ENCODE measurements around the gene TEAD1. TPM values are rescaled to one million over a fixed set of nuclear protein-coding genes. Genes with fewer than 3 reads are reported as not detected.

Gene TEAD1
- polyA plus RNA-seq, 1 experiment, result 79.2 TPM

- H3K27me3 ChIP-seq (ENCODE audit: control insufficient read depth, insufficient read depth, low read length), result no peaks in the 10 kb centered on the region
- peaks cover 2% of the 10 kb centered on the region for H3K36me3 ChIP-seq (ENCODE audit: control insufficient read depth, insufficient read depth, low read length)
- no peak for DNase-seq (ENCODE audit: low read depth)
- ChIA-PET CTCF (no interaction called here), POLR2A (no interaction called here)
- TF ChIP-seq CTCF (IDR thresholded peaks at IDR 0.05; ENCODE audit: insufficient read depth, low read depth, low read length), result no peak
- H3K4me3 ChIP-seq (ENCODE audit: low read depth, low read length), result no peak overlapping the region
Measured at GRCh38 chr11:12748561-12748960, 74.3 kb downstream of the TEAD1 start.

- H3K4me3 ChIP-seq (ENCODE audit: low read depth, low read length), result no peak overlapping the region
- no peak for TF ChIP-seq CTCF (IDR thresholded peaks at IDR 0.05; ENCODE audit: insufficient read depth, low read depth, low read length)
- DNase-seq (ENCODE audit: low read depth), result no peak
- POLR2A ChIA-PET, result no interaction called here
- CTCF ChIA-PET, result no interaction called here
- H3K27me3 ChIP-seq (ENCODE audit: control insufficient read depth, insufficient read depth, low read length), result no peaks in the 10 kb centered on the region
- peaks cover 2% of the 10 kb centered on the region for H3K36me3 ChIP-seq (ENCODE audit: control insufficient read depth, insufficient read depth, low read length)
Measured at GRCh38 chr11:12749442-12749841, 75.2 kb downstream of the TEAD1 start.

- CTCF ChIA-PET, result no interaction called here
- no peaks in the 10 kb centered on the region for H3K27me3 ChIP-seq (ENCODE audit: control insufficient read depth, insufficient read depth, low read length)
- DNase-seq (ENCODE audit: low read depth), result no peak
- no peak overlapping the region for H3K4me3 ChIP-seq (ENCODE audit: low read depth, low read length)
- H3K36me3 ChIP-seq (ENCODE audit: control insufficient read depth, insufficient read depth, low read length), result peaks cover 2% of the 10 kb centered on the region; the same call in 1 of the 2 replicates
- POLR2A ChIA-PET, result no interaction called here
- TF ChIP-seq CTCF (IDR thresholded peaks at IDR 0.05; ENCODE audit: insufficient read depth, low read depth, low read length), result no peak
Measured at GRCh38 chr11:12750181-12750580, 76.0 kb downstream of the TEAD1 start.

- ChIA-PET CTCF (no interaction called here), POLR2A (no interaction called here)
- no peaks in the 10 kb centered on the region for H3K27me3 ChIP-seq (ENCODE audit: control insufficient read depth, insufficient read depth, low read length)
- peaks cover 2% of the 10 kb centered on the region; the same call in 1 of the 2 replicates for H3K36me3 ChIP-seq (ENCODE audit: control insufficient read depth, insufficient read depth, low read length)
- no peak for DNase-seq (ENCODE audit: low read depth)
- no peak overlapping the region for H3K4me3 ChIP-seq (ENCODE audit: low read depth, low read length)
- TF ChIP-seq CTCF (IDR thresholded peaks at IDR 0.05; ENCODE audit: insufficient read depth, low read depth, low read length), result no peak
Measured at GRCh38 chr11:12752868-12753524, 78.8 kb downstream of the TEAD1 start.

- no peak overlapping the region for H3K4me3 ChIP-seq (ENCODE audit: low read depth, low read length)
- POLR2A ChIA-PET, result no interaction called here
- DNase-seq (ENCODE audit: low read depth), result no peak
- H3K36me3 ChIP-seq (ENCODE audit: control insufficient read depth, insufficient read depth, low read length), result peaks cover 2% of the 10 kb centered on the region; the same call in 1 of the 2 replicates
- CTCF ChIA-PET, result no interaction called here
- H3K27me3 ChIP-seq (ENCODE audit: control insufficient read depth, insufficient read depth, low read length), result no peaks in the 10 kb centered on the region
- TF ChIP-seq CTCF (IDR thresholded peaks at IDR 0.05; ENCODE audit: insufficient read depth, low read depth, low read length), result no peak
Measured at GRCh38 chr11:12754021-12754420, 79.8 kb downstream of the TEAD1 start.

Data from BJ (cell line).